GM12878 (cell line): ENCODE results near the gene ZNF892. TPM values are rescaled to one million over a fixed set of nuclear protein-coding genes. Genes with fewer than 3 reads are reported as not detected.

Experiments
- ATF3 ChIP-seq: IDR thresholded peaks from 2 replicates; pipeline ENCODE4 v1.6.1; 2011; ENCODE audit warnings: low read depth, mild to moderate bottlenecking, low read length, moderate library complexity, borderline replicate concordance; ENCODE audit errors: extremely low read depth
- BHLHE40 ChIP-seq, 2 experiments: fragments of 450-650 bp in 1 of 2; IDR thresholded peaks; 2 replicates each; pipeline ENCODE4 v1.6.1; 2011 to 2017; ENCODE audit warnings: low read depth in 2 of 2, borderline replicate concordance in 1 of 2, improper control_type of control experiment in 1 of 2, low read length in 1 of 2, mild to moderate bottlenecking in 1 of 2
- BRCA1 ChIP-seq: IDR thresholded peaks from 2 replicates; pipeline ENCODE4 v1.6.1; 2011; ENCODE audit warnings: low read depth, low read length, improper control_type of control experiment
- EGR1 ChIP-seq, 2 experiments: IDR thresholded peaks; 1 replicate in 1 of 2; 2 replicates in 1 of 2; pipeline ENCODE4 v1.6.1; 2011 to 2012; ENCODE audit warnings: low read depth in 2 of 2, low read length in 2 of 2, borderline replicate concordance in 1 of 2, mild to moderate bottlenecking in 1 of 2, moderate library complexity in 1 of 2
- FOS ChIP-seq: IDR thresholded peaks from 3 replicates; pipeline ENCODE4 v1.6.1; 2011; ENCODE audit warnings: borderline replicate concordance; ENCODE audit not compliant: insufficient read length; ENCODE audit errors: extremely low read depth
- MAX ChIP-seq: IDR thresholded peaks from 2 replicates; pipeline ENCODE4 v1.6.1; 2012; ENCODE audit warnings: low read depth, low read length, improper control_type of control experiment
- NBN ChIP-seq: fragments of 450-650 bp; IDR thresholded peaks from 2 replicates; pipeline ENCODE4 v1.6.1; 2016
- PBX3 ChIP-seq: IDR thresholded peaks from 2 replicates; pipeline ENCODE4 v1.6.1; 2011; ENCODE audit warnings: mild to moderate bottlenecking, low read depth, low read length, moderate library complexity; ENCODE audit not compliant: insufficient replicate concordance
- POLR2AphosphoS2 ChIP-seq: IDR thresholded peaks from 2 replicates; pipeline ENCODE4 v1.6.1; 2011; ENCODE audit warnings: low read depth, mild to moderate bottlenecking, low read length, improper control_type of control experiment, moderate library complexity
- RB1 ChIP-seq: fragments of 450-650 bp; formaldehyde crosslinking; IDR thresholded peaks from 2 replicates; pipeline ENCODE4 v1.6.1; 2017; ENCODE audit warnings: mild to moderate bottlenecking, borderline replicate concordance
- RELB ChIP-seq: fragments of 450-650 bp; IDR thresholded peaks from 2 replicates; pipeline ENCODE4 v1.6.1; 2017; ENCODE audit warnings: low read depth, mild to moderate bottlenecking, moderate library complexity
- RFX5 ChIP-seq: IDR thresholded peaks from 2 replicates; pipeline ENCODE4 v1.6.1; 2011; ENCODE audit warnings: low read depth, low read length, improper control_type of control experiment
- SIN3A ChIP-seq: IDR thresholded peaks from 2 replicates; pipeline ENCODE4 v1.6.1; 2012; ENCODE audit warnings: low read depth, low read length, improper control_type of control experiment
- TBL1XR1 ChIP-seq: IDR thresholded peaks from 2 replicates; pipeline ENCODE4 v1.6.1; 2012; ENCODE audit warnings: low read depth, low read length, improper control_type of control experiment
- ZBTB11 ChIP-seq: fragments of 450-650 bp; formaldehyde crosslinking; IDR thresholded peaks from 2 replicates; pipeline ENCODE4 v1.5.0; 2022; ENCODE audit warnings: mild to moderate bottlenecking, missing genetic modification characterization
- ZBTB40 ChIP-seq: fragments of 450-650 bp; IDR thresholded peaks from 2 replicates; pipeline ENCODE4 v1.6.1; 2016; ENCODE audit warnings: mild to moderate bottlenecking, moderate library complexity, borderline replicate concordance
- ZNF207 ChIP-seq: fragments of 450-650 bp; IDR thresholded peaks from 2 replicates; pipeline ENCODE4 v1.6.1; 2014; ENCODE audit warnings: antibody characterized with exemption, mild to moderate bottlenecking, borderline replicate concordance
- polyA plus RNA-seq, 11 experiments: library from polyadenylated mRNA; depleted of rRNA in 4 of 11; unstranded in 6 of 11; stranded (reverse) in 5 of 11; fragments of >200 nt; fragmentation: Nextera tagmentation in 4 of 11; fragmentation: Illumina TruSeq in 1 of 11; extraction: Ambion mirVana in 4 of 11; extraction: Trizol in 1 of 11; gene quantifications; 1 replicate in 1 of 11; 2 replicates in 10 of 11; pipeline versions ENCODE4 v1.2.1 to v1.2.3, GENCODE V29; 2011 to 2016; ENCODE audit warnings: inconsistent platforms in 2 of 11, missing spikeins in 2 of 11, low read depth in 1 of 11
- total RNA-seq, 4 experiments: library from RNA; depleted of rRNA in 3 of 4; stranded (reverse); fragments of >200 nt in 3 of 4; fragmentation: Illumina TruSeq in 1 of 4; extraction: Trizol in 1 of 4; gene quantifications; 2 replicates each; pipeline versions ENCODE4 v1.2.1 to v1.2.3, GENCODE V29; 2013 to 2021

Gene ZNF892
- total and polyA plus RNA-seq, 10 of the 15 experiments (the other 5 are each of a cell fraction or from before 2014, with no cell fraction given): 0.11 to 1.3 (median 0.29) TPM; not detected in 3

GRCh38 chr2:95165371-95166064 is 41.8 kb upstream of the ZNF892 start, which contains the start of gene ZNF2 (continued):
- TF ChIP-seq EGR1 (IDR thresholded peaks at IDR 0.05; ENCODE audit: borderline replicate concordance in 1 of 2, low read depth in 2 of 2, low read length in 2 of 2) (0 out of 3 replicates have a peak, but pooled peaks of 1 of the 2 experiments have one; percentile 51), BHLHE40 (IDR thresholded peaks at IDR 0.05; ENCODE audit: borderline replicate concordance in 1 of 2, low read depth in 2 of 2, low read length in 1 of 2) (peak; percentile 14 to 66; a peak in 2 of 4 replicates), MAX (peak; percentile 74), TBL1XR1 (no peak), ATF3 (peak; percentile 91), NBN (peak; percentile 92; the same call in 1 of the 2 replicates), RB1 (peak; percentile 69; the same call in 1 of the 2 replicates), PBX3 (no peak), RELB (peak; percentile 98), ZNF207 (peak; percentile 82; the same call in 1 of the 2 replicates), ZBTB40 (peak; percentile 90), POLR2AphosphoS2 (peak; percentile 95), BRCA1 (no peak), SIN3A (peak; percentile 90), ZBTB11 (CRISPR knock-in tag) (peak; percentile 14; the same call in 1 of the 2 replicates), RFX5 (no peak), FOS (no peak)
